HepG2 (cell line): ENCODE results near the gene CSTPP1. TPM values are rescaled to one million over a fixed set of nuclear protein-coding genes. Genes with fewer than 3 reads are reported as not detected.

Experiments used
- KDM5A ChIP-seq: fragments of 200-600 bp; sonication (generic); IDR thresholded peaks from 2 replicates; pipeline ENCODE4 v1.7.0; 2018; ENCODE audit warnings: antibody characterized with exemption, mild to moderate bottlenecking, low read length, borderline replicate concordance
- MAFF ChIP-seq: IDR thresholded peaks from 2 replicates; pipeline ENCODE4 v1.6.1; 2011; ENCODE audit warnings: low read depth, low read length, improper control_type of control experiment
- NFIC ChIP-seq: IDR thresholded peaks from 2 replicates; pipeline ENCODE4 v1.6.1; 2012; ENCODE audit warnings: mild to moderate bottlenecking, low read length, inconsistent platforms
- PHF8 ChIP-seq: sonication (generic); formaldehyde crosslinking; IDR thresholded peaks from 2 replicates; pipeline ENCODE4 v1.5.0; 2020; ENCODE audit warnings: missing genetic modification reagents
- SP1 ChIP-seq, 2 experiments: fragments of 450-650 bp in 1 of 2; sonication (generic) in 1 of 2; formaldehyde crosslinking in 1 of 2; IDR thresholded peaks; 2 replicates each; pipeline versions ENCODE4 v1.4.0 to v1.6.1; 2016 to 2020; ENCODE audit warnings: missing genetic modification reagents in 1 of 2
- TBX3 ChIP-seq: fragments of 450-650 bp; IDR thresholded peaks from 2 replicates; pipeline ENCODE4 v1.6.1; 2017; ENCODE audit warnings: antibody characterized with exemption, mild to moderate bottlenecking, inconsistent platforms, borderline replicate concordance
- ZNF20 ChIP-seq: sonication (generic); formaldehyde crosslinking; IDR thresholded peaks from 2 replicates; pipeline ENCODE4 v1.4.0; 2020; ENCODE audit warnings: mild to moderate bottlenecking, moderate library complexity, missing genetic modification reagents
- polyA plus RNA-seq, 8 experiments: library from polyadenylated mRNA; depleted of rRNA in 3 of 8; stranded (reverse) in 7 of 8; unstranded in 1 of 8; fragments of >200 nt; fragmentation: Illumina TruSeq in 4 of 8; extraction: Trizol in 4 of 8; gene quantifications; 2 replicates each; pipeline versions ENCODE4 v1.2.1 to v1.2.3, GENCODE V29; 2011 to 2016; ENCODE audit warnings: low read depth in 4 of 8, missing spikeins in 1 of 8, mixed read lengths in 1 of 8; ENCODE audit not compliant: insufficient read depth in 1 of 8
- total RNA-seq, 5 experiments: library from RNA; depleted of rRNA; stranded (reverse); fragments of >200 nt; fragmentation: Illumina TruSeq; extraction: Trizol; gene quantifications; 2 replicates each; pipeline ENCODE4 v1.2.3, GENCODE V29; 2016; ENCODE audit warnings: low read depth in 1 of 5
- TF ChIP-seq, protein P1 (sequence below): sonication (generic); formaldehyde crosslinking; IDR thresholded peaks from 2 replicates; pipeline ENCODE4 v1.9.0; 2021; ENCODE audit warnings: mild to moderate bottlenecking, missing genetic modification reagents
- TF ChIP-seq, protein P2 (sequence below): IDR thresholded peaks from 2 replicates; pipeline ENCODE4 v1.6.1; 2016; ENCODE audit warnings: low read depth, borderline replicate concordance

The CSTPP1 gene
- total and polyA plus RNA-seq, 2 of the 13 experiments (the other 11 are each of a cell fraction or from before 2014, with no cell fraction given): 12.3 to 14.6 TPM

DNA sequence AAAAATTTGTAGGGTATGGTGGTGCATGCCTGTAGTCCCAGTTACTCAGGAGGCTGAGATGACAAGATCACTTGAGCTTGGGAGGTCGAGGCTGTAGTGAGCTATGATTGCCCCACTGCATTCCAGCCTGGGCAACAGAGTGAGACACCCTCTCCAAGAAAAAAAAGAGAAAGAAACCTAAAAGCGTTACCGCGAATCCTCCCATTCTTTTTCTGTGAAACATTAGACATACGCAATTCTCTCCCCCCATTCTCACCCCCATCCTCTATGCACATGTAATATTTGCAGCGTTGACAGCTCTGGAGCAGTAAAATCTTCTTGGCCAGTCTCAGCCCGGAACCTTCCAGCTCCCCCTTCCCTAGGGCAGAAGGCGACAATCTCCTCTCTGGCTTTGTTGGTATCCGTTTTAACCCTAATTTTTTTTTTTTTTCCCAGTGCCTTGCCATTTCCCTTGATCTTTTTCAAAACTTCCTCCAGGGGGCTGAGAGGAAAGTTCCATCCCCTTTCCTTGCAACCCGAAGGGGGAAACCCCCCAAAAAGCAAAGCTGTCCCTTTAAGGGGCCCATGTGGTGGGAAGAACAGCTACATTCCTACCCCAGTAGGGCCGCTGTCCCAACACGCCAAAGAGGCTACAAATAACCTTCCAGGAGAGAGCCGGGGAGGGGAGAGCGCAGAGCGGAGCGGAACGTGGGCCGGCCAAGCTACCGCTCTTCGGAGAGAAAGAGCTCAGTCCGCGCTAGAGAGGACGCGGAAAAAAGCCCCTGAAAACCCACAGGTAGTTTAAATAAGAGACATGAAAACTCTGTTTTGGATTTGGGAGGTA, 20.1 kb upstream of the CSTPP1 start (continued):
- no peak for TF ChIP-seq TBX3
- TF ChIP-seq NFIC: 0 out of 2 replicates have a peak, but pooled peaks have one; percentile 9
- TF ChIP-seq, protein P1, sequence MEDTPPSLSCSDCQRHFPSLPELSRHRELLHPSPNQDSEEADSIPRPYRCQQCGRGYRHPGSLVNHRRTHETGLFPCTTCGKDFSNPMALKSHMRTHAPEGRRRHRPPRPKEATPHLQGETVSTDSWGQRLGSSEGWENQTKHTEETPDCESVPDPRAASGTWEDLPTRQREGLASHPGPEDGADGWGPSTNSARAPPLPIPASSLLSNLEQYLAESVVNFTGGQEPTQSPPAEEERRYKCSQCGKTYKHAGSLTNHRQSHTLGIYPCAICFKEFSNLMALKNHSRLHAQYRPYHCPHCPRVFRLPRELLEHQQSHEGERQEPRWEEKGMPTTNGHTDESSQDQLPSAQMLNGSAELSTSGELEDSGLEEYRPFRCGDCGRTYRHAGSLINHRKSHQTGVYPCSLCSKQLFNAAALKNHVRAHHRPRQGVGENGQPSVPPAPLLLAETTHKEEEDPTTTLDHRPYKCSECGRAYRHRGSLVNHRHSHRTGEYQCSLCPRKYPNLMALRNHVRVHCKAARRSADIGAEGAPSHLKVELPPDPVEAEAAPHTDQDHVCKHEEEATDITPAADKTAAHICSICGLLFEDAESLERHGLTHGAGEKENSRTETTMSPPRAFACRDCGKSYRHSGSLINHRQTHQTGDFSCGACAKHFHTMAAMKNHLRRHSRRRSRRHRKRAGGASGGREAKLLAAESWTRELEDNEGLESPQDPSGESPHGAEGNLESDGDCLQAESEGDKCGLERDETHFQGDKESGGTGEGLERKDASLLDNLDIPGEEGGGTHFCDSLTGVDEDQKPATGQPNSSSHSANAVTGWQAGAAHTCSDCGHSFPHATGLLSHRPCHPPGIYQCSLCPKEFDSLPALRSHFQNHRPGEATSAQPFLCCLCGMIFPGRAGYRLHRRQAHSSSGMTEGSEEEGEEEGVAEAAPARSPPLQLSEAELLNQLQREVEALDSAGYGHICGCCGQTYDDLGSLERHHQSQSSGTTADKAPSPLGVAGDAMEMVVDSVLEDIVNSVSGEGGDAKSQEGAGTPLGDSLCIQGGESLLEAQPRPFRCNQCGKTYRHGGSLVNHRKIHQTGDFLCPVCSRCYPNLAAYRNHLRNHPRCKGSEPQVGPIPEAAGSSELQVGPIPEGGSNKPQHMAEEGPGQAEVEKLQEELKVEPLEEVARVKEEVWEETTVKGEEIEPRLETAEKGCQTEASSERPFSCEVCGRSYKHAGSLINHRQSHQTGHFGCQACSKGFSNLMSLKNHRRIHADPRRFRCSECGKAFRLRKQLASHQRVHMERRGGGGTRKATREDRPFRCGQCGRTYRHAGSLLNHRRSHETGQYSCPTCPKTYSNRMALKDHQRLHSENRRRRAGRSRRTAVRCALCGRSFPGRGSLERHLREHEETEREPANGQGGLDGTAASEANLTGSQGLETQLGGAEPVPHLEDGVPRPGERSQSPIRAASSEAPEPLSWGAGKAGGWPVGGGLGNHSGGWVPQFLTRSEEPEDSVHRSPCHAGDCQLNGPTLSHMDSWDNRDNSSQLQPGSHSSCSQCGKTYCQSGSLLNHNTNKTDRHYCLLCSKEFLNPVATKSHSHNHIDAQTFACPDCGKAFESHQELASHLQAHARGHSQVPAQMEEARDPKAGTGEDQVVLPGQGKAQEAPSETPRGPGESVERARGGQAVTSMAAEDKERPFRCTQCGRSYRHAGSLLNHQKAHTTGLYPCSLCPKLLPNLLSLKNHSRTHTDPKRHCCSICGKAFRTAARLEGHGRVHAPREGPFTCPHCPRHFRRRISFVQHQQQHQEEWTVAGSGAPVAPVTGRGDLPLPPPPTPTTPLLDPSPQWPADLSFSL (CRISPR knock-in tag): no peak
- no peak for TF ChIP-seq ZNF20 (CRISPR knock-in tag)
- TF ChIP-seq SP1 (IDR thresholded peaks at IDR 0.05): no peak
- no peak for TF ChIP-seq SP1 (CRISPR knock-in tag; IDR thresholded peaks at IDR 0.05)
- 0 out of 2 replicates have a peak, but pooled peaks have one; percentile 8 for TF ChIP-seq PHF8 (CRISPR knock-in tag)
- TF ChIP-seq, protein P2, sequence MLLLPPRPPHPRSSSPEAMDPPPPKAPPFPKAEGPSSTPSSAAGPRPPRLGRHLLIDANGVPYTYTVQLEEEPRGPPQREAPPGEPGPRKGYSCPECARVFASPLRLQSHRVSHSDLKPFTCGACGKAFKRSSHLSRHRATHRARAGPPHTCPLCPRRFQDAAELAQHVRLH: no peak
- no peak for TF ChIP-seq KDM5A
- TF ChIP-seq MAFF: no peak
